Ascending aorta (tissue), 2 donors: ENCODE measurements around the gene AGAP3. TPM values are rescaled to one million over a fixed set of nuclear protein-coding genes. Genes with fewer than 3 reads are reported as not detected.

ENCODE experiments used
- DNase-seq, 2 donors: peaks; one replicate each; pipeline ENCODE4 v3.0.0-alpha.2; 2019; ENCODE audit warnings: low spot score in 2 of 2
- H3K27ac ChIP-seq, 2 donors: fragments of 200-600 bp; sonication (generic); one replicate each; pipeline ENCODE4 v1.5.1; 2016 to 2017; ENCODE audit warnings: mild to moderate bottlenecking in 1 of 2
- H3K27me3 ChIP-seq: fragments of 200-600 bp; sonication (generic); one replicate; pipeline ENCODE4 v1.5.1; 2017
- H3K36me3 ChIP-seq, 2 donors: fragments of 200-600 bp; sonication (generic); one replicate each; pipeline ENCODE4 v1.5.1; 2016
- H3K4me1 ChIP-seq, 2 donors: fragments of 200-600 bp; sonication (generic); one replicate each; pipeline ENCODE4 v1.5.1; 2016 to 2017; ENCODE audit warnings: mild to moderate bottlenecking in 1 of 2
- H3K4me3 ChIP-seq, 2 donors: fragments of 200-600 bp; sonication (generic); one replicate each; pipeline ENCODE4 v1.5.1; 2016 to 2017; ENCODE audit warnings: mild to moderate bottlenecking in 1 of 2
- H3K9me3 ChIP-seq, 2 donors: fragments of 200-600 bp; sonication (generic); one replicate each; pipeline ENCODE4 v1.5.1; 2016
- CTCF ChIP-seq, 3 experiments: fragments of 200-600 bp in 2 of 3; fragments of 450-650 bp in 1 of 3; sonication (generic) in 2 of 3; IDR thresholded peaks; one replicate each; pipeline ENCODE4 v1.5.1; 2016 to 2019; ENCODE audit warnings: antibody characterized with exemption in 3 of 3, mild to moderate bottlenecking in 1 of 3, moderate library complexity in 1 of 3
- intact Hi-C: fragments of 100-400 bp; cut with DNase I; formaldehyde crosslinking; loops from one replicate; pipeline ENCODE4 v1.15.1; 2023
- total RNA-seq: library from RNA; depleted of rRNA; stranded (reverse); fragments of >200 nt; gene quantifications from one replicate; pipeline ENCODE4 v1.1.0, GENCODE V29; 2016

Gene AGAP3
- total RNA-seq, 1 donor from 2014 or later, result 82.6 TPM

DNA sequence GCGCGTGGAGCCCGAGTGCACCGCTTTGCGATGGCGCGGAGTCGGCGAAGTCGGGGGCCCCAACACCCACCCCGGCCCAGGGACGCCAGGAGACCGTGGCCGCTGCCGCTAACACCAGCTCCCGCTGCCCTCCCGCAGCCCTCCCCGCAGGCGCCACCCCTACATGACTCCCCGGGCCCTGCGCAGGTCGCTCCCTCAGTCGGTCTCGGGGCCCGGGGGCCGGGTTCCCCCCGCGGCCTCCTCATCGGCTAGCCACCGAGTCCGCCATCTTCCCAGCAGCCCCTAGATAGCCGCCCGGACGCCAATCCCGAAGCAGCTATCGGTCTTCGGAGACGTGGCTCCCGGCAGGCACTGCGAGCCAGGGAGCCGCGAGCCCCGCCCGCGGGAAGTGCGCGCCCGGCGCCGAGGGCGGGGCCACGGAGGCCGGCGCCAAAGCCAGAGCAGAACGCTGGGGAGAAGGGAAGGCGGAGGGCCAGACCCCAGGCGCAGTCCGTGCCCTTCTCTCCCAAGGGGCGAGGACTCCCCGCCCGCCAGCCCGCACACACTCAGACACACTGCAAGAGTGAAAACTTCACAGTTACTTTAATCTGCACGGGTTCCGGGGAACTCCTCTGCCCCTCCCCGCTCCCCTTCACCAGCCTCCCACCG is 5.6 kb upstream of the AGAP3 start, which contains the start of gene FASTK:
TSS of gene FASTK (minus strand) at position 288 of the 648 bp plus-strand sequence. CDS start at position 245, 43 bp downstream.
- Histone ChIP-seq H3K4me3 (peak within 1 kb of the TSS; percentile 75 to 87), H3K4me1 (peaks cover 24 to 35% of the 10 kb centered on the region in 2 donors), H3K27ac (peak within 1 kb of the TSS; percentile 95 to 96), H3K27me3 (no peaks in the 10 kb centered on the region), H3K36me3 (peaks cover 7 to 16% of the 10 kb centered on the region in 2 donors), H3K9me3 (no peaks in the 10 kb centered on the region)
- intact Hi-C loops, result loop anchor here (1.0 to 10.0 kb wide), 7 partner anchors 21 to 1366 kb away; partner anchors contain the start of genes ABCB8, ABCF2, NUB1 and SLC4A2
- TF ChIP-seq CTCF (IDR thresholded peaks at IDR 0.05), result no peak
- peak; percentile 84 to 95 for DNase-seq

DNA sequence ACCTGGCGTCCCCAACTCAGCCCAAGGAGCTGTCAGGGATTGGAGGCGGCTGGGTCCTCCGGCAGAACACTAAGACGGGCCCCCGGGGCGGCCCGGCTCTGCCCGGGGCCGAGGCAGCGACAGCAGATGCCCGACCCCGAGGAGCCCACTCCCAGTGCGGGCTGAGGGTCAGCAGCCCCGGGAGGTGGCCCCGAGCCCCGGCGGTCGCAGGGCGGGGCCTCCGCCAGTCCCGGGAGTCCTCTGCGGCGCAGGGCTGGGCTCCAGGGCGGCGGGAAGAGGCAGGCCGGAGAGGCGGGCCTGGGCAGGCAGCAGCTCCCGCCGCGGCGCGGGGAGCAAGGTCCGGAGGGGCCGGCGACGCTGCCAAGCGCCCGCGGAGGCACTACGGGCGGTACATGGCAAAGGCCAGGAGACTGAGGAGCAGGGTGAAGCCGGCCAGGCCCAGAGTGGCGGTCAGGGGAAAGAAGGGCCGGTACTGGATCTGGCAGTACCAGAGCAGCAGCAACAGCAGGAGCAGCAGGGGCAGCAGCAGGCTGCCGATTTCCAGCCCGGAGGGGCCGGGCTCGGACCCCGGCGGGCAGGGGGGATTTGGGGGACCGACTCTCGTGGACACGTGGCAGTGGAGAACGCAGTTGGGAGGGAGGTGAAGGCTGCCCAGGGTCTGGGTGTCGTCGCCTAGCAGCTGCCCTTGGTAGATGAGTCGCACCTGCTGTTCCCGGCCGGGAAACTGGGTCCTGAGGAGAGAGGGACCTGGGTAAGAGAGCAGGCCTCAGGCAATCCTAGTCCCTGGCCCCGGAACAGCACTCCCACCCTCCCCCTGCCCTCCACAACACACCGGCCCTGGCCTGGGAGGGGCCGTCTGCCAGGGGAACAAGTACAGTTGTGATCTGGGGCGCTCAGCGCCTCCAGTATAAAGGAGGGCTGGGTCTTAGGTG is 4.8 kb upstream of the AGAP3 start:
- DNase-seq, result no peak
- no peak for TF ChIP-seq CTCF (IDR thresholded peaks at IDR 0.05)
- H3K4me1 ChIP-seq, result peaks cover 24 to 38% of the 10 kb centered on the region in 2 donors
- H3K36me3 ChIP-seq, result peaks cover 0 to 9% of the 10 kb centered on the region in 2 donors
- peak overlapping the region; percentile 95 to 96 for H3K27ac ChIP-seq
- no peaks in the 10 kb centered on the region for H3K27me3 ChIP-seq
- H3K4me3 ChIP-seq, result peak overlapping the region; percentile 75 to 87
- intact Hi-C loops, result loop anchor here (2.0 to 10.0 kb wide), 4 partner anchors 166 to 1367 kb away; partner anchors contain the start of genes NUB1 and SMARCD3
- no peaks in the 10 kb centered on the region for H3K9me3 ChIP-seq

DNA sequence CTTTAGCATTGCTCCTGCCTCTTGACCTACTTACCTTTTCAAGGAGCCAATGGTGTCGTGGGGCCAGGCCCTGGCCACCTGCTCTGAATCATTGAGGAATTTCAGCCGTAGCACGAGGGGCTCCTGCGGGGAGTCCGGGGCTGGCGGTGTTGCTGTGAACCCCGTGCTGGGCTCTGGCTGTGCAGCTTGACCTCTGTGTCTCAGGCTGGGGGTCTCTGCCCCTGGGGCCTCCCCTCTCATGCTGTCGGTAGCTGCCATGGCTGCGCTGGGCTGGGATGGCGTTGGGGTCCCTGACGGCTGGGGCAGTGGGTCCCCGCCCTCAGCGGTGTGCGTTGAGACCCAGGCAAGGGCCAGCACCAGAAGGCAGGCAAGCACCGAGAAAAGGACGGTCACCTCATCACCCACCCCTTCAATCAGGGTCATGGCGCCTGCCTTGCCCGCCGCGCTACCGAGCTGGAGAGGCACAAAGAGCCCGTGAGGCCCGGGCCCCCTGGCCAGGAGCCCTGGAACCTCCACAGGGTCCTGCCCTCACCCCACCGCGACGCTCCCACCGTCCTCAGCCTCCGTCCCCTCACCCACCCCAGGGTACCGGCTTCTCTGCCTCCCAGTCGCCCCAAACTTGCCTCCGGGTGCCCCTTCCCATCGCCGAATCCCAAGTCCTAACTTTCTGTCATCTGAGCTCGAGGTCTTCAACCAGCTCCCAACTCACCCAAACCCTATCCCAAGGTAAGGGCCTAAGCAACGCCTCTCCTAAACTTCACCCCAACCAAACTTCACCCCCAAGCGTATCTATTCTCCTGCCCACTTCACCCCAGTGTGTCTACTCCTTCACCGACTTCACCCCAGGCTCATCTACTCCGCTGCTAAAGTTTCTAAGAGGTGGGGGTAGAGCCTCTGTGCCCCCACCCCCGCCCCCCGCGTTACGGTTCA is 3.9 kb upstream of the AGAP3 start:
- peaks cover 24 to 38% of the 10 kb centered on the region in 2 donors for H3K4me1 ChIP-seq
- H3K9me3 ChIP-seq, result no peaks in the 10 kb centered on the region
- peak overlapping the region; percentile 95 to 96 for H3K27ac ChIP-seq
- H3K27me3 ChIP-seq, result no peaks in the 10 kb centered on the region
- DNase-seq, result no peak
- H3K36me3 ChIP-seq, result peaks cover 0 to 3% of the 10 kb centered on the region in 2 donors
- peak overlapping the region; percentile 75 to 87 for H3K4me3 ChIP-seq
- intact Hi-C loops, result loop anchor here (5.0 to 10.0 kb wide), 3 partner anchors 165 to 1368 kb away; partner anchors contain the start of gene SMARCD3
- TF ChIP-seq CTCF (IDR thresholded peaks at IDR 0.05), result no peak

DNA sequence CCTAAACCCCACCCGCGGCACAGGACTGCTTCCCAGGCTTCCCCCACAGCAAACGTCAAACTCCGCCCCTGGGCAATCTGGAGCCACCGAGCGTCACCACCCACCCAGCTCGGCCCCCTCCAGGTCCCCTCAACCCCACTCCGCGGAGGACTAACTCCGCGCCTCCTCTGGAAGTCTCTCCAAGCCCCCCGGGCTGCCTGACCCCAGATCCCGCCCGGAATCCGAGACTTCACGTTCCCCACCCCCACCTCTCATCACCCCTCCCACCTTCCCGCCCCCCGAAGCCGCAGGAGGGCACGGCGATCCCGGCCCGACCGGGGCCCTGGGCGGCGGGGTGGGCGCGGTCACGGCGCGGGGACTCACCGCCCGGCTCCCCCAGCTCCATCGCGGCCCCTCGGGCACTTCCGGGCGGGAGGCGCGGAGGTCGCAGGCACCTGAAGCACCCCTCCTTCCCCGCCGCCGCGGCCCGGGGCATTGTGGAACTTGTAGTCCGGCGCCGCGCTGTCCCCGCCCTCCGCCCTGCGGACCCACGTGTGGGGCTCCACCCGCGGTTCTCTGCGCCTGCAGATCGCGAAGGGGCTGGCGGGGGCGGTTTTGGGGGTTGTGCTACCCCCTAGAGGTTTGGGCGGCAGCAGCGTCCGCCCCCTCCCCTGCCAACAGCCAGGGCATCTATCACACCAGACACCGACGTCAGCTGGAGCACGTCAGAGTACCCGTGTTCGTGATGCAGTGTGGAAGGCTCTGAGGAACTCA is 3.0 kb upstream of the AGAP3 start, which contains the start of gene TMUB1:
TSS of gene TMUB1 (minus strand) at position 423 of the 753 bp plus-strand sequence. CDS start 930 bp downstream, outside the sequence.
- intact Hi-C loops, result loop anchor here (5.0 to 10.0 kb wide), 3 partner anchors 164 to 1368 kb away; partner anchors contain the start of gene SMARCD3
- peaks cover 32 to 44% of the 10 kb centered on the region in 2 donors for H3K4me1 ChIP-seq
- DNase-seq, result peak; percentile 42 to 93

More for the DNA sequence above, 3.0 kb upstream of the AGAP3 start, which contains the start of gene TMUB1:
- no peak for TF ChIP-seq CTCF (IDR thresholded peaks at IDR 0.05)
- peaks cover 0 to 3% of the 10 kb centered on the region in 2 donors for H3K36me3 ChIP-seq
- H3K27me3 ChIP-seq, result no peaks in the 10 kb centered on the region
- H3K9me3 ChIP-seq, result no peaks in the 10 kb centered on the region
- peak within 1 kb of the TSS; percentile 75 to 87 for H3K4me3 ChIP-seq
- H3K27ac ChIP-seq, result peak within 1 kb of the TSS; percentile 95 to 96
